ENCODE results near the gene ZSCAN21.

DNA sequence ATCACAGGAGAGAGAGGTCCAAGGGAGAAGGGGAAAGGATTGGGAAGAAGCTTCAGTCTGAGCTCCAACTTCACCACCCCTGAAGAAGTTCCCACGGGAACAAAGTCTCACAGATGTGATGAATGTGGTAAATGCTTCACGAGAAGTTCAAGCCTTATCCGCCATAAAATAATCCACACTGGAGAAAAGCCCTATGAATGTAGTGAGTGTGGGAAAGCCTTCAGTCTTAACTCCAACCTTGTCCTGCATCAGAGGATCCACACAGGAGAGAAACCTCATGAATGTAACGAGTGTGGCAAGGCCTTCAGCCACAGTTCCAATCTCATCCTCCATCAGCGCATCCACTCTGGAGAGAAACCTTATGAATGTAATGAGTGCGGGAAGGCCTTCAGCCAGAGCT, 16.0 kb upstream of the ZSCAN21 start:
- TF ChIP-seq SIN3A (IDR thresholded peaks at IDR 0.05; ENCODE audit: low read depth, low read length) = no peak
- TF ChIP-seq, protein P1, sequence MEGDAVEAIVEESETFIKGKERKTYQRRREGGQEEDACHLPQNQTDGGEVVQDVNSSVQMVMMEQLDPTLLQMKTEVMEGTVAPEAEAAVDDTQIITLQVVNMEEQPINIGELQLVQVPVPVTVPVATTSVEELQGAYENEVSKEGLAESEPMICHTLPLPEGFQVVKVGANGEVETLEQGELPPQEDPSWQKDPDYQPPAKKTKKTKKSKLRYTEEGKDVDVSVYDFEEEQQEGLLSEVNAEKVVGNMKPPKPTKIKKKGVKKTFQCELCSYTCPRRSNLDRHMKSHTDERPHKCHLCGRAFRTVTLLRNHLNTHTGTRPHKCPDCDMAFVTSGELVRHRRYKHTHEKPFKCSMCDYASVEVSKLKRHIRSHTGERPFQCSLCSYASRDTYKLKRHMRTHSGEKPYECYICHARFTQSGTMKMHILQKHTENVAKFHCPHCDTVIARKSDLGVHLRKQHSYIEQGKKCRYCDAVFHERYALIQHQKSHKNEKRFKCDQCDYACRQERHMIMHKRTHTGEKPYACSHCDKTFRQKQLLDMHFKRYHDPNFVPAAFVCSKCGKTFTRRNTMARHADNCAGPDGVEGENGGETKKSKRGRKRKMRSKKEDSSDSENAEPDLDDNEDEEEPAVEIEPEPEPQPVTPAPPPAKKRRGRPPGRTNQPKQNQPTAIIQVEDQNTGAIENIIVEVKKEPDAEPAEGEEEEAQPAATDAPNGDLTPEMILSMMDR (IDR thresholded peaks at IDR 0.05 in 2 of 3, conservative IDR thresholded peaks at IDR 0.05 in 1 of 3; ENCODE audit: control insufficient read depth in 2 of 3, extremely low read depth in 1 of 3, insufficient read depth in 1 of 3, low read depth in 3 of 3, low read length in 3 of 3) = no peak
- TF ChIP-seq, protein P2, sequence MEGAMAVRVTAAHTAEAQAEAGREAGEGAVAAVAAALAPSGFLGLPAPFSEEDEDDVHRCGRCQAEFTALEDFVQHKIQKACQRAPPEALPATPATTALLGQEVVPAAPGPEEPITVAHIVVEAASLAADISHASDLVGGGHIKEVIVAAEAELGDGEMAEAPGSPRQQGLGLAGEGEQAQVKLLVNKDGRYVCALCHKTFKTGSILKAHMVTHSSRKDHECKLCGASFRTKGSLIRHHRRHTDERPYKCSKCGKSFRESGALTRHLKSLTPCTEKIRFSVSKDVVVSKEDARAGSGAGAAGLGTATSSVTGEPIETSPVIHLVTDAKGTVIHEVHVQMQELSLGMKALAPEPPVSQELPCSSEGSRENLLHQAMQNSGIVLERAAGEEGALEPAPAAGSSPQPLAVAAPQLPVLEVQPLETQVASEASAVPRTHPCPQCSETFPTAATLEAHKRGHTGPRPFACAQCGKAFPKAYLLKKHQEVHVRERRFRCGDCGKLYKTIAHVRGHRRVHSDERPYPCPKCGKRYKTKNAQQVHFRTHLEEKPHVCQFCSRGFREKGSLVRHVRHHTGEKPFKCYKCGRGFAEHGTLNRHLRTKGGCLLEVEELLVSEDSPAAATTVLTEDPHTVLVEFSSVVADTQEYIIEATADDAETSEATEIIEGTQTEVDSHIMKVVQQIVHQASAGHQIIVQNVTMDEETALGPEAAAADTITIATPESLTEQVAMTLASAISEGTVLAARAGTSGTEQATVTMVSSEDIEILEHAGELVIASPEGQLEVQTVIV (IDR thresholded peaks at IDR 0.05; ENCODE audit: borderline replicate concordance, partially characterized antibody) = no peak
- no peak for TF ChIP-seq EP300 (IDR thresholded peaks at IDR 0.05; ENCODE audit: borderline replicate concordance in 1 of 2, control insufficient read depth in 1 of 2, low read depth in 2 of 2, low read length in 2 of 2)
- TF ChIP-seq SUZ12 (IDR thresholded peaks at IDR 0.05; ENCODE audit: unreplicated experiment) = no peak
- TF ChIP-seq YY1 (IDR thresholded peaks at IDR 0.05; ENCODE audit: low read depth, low read length) = no peak
- TF ChIP-seq, protein P3, sequence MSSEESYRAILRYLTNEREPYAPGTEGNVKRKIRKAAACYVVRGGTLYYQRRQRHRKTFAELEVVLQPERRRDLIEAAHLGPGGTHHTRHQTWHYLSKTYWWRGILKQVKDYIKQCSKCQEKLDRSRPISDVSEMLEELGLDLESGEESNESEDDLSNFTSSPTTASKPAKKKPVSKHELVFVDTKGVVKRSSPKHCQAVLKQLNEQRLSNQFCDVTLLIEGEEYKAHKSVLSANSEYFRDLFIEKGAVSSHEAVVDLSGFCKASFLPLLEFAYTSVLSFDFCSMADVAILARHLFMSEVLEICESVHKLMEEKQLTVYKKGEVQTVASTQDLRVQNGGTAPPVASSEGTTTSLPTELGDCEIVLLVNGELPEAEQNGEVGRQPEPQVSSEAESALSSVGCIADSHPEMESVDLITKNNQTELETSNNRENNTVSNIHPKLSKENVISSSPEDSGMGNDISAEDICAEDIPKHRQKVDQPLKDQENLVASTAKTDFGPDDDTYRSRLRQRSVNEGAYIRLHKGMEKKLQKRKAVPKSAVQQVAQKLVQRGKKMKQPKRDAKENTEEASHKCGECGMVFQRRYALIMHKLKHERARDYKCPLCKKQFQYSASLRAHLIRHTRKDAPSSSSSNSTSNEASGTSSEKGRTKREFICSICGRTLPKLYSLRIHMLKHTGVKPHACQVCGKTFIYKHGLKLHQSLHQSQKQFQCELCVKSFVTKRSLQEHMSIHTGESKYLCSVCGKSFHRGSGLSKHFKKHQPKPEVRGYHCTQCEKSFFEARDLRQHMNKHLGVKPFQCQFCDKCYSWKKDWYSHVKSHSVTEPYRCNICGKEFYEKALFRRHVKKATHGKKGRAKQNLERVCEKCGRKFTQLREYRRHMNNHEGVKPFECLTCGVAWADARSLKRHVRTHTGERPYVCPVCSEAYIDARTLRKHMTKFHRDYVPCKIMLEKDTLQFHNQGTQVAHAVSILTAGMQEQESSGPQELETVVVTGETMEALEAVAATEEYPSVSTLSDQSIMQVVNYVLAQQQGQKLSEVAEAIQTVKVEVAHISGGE (CRISPR knock-in tag; IDR thresholded peaks at IDR 0.05) = no peak
- TF ChIP-seq, protein P4, sequence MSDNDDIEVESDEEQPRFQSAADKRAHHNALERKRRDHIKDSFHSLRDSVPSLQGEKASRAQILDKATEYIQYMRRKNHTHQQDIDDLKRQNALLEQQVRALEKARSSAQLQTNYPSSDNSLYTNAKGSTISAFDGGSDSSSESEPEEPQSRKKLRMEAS (IDR thresholded peaks at IDR 0.05; ENCODE audit: low read depth, low read length) = no peak

Data from GM12878 (cell line).